Measurements from ENCODE around the gene POLR3F. TPM values are rescaled to one million over a fixed set of nuclear protein-coding genes. Genes with fewer than 3 reads are reported as not detected.

The POLR3F gene
- total RNA-seq, 1 experiment from 2014 or later = 15.7 TPM

- no peak overlapping the region for H3K4me3 ChIP-seq (ENCODE audit: low read depth, low read length)
- no peaks in the 10 kb centered on the region for H3K27me3 ChIP-seq (replicated peaks; ENCODE audit: control insufficient read depth, insufficient read depth, low read length)
- ChIA-PET POLR2A (no interaction called here), CTCF (no interaction called here)
- DNase-seq = no peak
- no peaks in the 10 kb centered on the region for H3K4me1 Mint-ChIP-seq (ENCODE audit: low read depth, unreplicated experiment)
- intact Hi-C loops (cut with micrococcal nuclease; ENCODE audit: unreplicated experiment) = no loop called here
- no peaks in the 10 kb centered on the region for H3K9me3 Mint-ChIP-seq (ENCODE audit: unreplicated experiment)
- no TSS peak for BruUV-seq (replicated peaks)
- 0 out of 2 replicates have a peak, but pooled peaks cover 1% of the 10 kb centered on the region for H3K36me3 ChIP-seq (ENCODE audit: control insufficient read depth, insufficient read depth, low read length)
- no peak for TF ChIP-seq CTCF (IDR thresholded peaks at IDR 0.05; ENCODE audit: insufficient read depth in 1 of 2, low read depth in 1 of 2, low read length in 1 of 2, severe bottlenecking in 1 of 2, unreplicated experiment in 1 of 2)
- no peak overlapping the region for H3K27ac Mint-ChIP-seq (ENCODE audit: unreplicated experiment)
- H3K4me1 ChIP-seq = no peaks in the 10 kb centered on the region
- H3K36me3 Mint-ChIP-seq (ENCODE audit: insufficient read depth, unreplicated experiment) = peaks cover 86% of the 10 kb centered on the region
- H3K27me3 Mint-ChIP-seq (ENCODE audit: insufficient read depth, unreplicated experiment) = no peaks in the 10 kb centered on the region
- H3K4me3 Mint-ChIP-seq (ENCODE audit: unreplicated experiment) = no peak overlapping the region
- H3K9me3 ChIP-seq = no peaks in the 10 kb centered on the region
Observed at GRCh38 chr20:18533491-18533890, 66.3 kb downstream of the POLR3F start.

DNA sequence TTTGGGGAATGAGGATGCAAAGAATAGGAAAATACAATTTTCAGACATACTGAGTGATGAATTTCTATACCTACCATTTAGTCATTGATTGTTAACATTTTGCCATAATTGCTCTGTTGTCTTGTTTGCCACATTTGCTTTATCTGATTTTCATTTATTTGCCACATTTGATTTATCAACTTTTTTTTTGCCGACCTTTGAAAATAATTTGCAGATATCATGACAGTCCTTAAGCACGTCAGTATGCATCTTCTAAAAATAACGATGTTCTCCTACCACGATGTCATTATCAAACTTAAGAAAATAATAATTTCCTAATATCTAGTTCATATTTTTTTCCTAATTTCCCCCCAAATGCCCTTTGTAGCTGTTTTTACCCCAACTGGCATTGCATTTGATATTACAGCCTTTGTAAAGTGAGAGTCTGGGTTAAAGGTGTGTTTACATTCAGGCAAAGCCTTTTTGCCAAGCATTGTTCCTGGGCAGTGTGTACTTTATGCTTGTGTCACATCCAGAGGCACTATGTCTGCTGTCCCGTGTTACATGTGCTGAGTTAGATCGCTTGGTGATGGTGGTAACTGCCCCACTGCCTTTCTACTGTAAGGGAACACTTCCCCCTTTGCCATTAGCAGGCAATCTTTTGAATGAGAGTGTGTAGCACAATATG, 66.9 kb downstream of the POLR3F start:
- no peaks in the 10 kb centered on the region for H3K9me3 Mint-ChIP-seq (ENCODE audit: unreplicated experiment)
- no peaks in the 10 kb centered on the region for H3K4me1 ChIP-seq
- no peak overlapping the region for H3K27ac Mint-ChIP-seq (ENCODE audit: unreplicated experiment)
- peaks cover 83% of the 10 kb centered on the region for H3K36me3 Mint-ChIP-seq (ENCODE audit: insufficient read depth, unreplicated experiment)
- TF ChIP-seq CTCF (IDR thresholded peaks at IDR 0.05; ENCODE audit: insufficient read depth in 1 of 2, low read depth in 1 of 2, low read length in 1 of 2, severe bottlenecking in 1 of 2, unreplicated experiment in 1 of 2) = no peak
- POLR2A ChIA-PET = no interaction called here
- H3K27me3 ChIP-seq (replicated peaks; ENCODE audit: control insufficient read depth, insufficient read depth, low read length) = no peaks in the 10 kb centered on the region
- H3K4me3 ChIP-seq (ENCODE audit: low read depth, low read length) = no peak overlapping the region
- BruUV-seq (replicated peaks) = no TSS peak
- H3K36me3 ChIP-seq (ENCODE audit: control insufficient read depth, insufficient read depth, low read length) = 0 out of 2 replicates have a peak, but pooled peaks cover under 1% of the 10 kb centered on the region
- no peaks in the 10 kb centered on the region for H3K27me3 Mint-ChIP-seq (ENCODE audit: insufficient read depth, unreplicated experiment)
- DNase-seq = no peak
- CTCF ChIA-PET = no interaction called here
- no peak overlapping the region for H3K4me3 Mint-ChIP-seq (ENCODE audit: unreplicated experiment)
- intact Hi-C loops (cut with micrococcal nuclease; ENCODE audit: unreplicated experiment) = no loop called here
- no peaks in the 10 kb centered on the region for H3K4me1 Mint-ChIP-seq (ENCODE audit: low read depth, unreplicated experiment)
- H3K9me3 ChIP-seq = no peaks in the 10 kb centered on the region

Small RNA genes within 50 kb of the gene (microRNA-seq; reads per million reads assigned to microRNA genes)
- 1.5 reads per million for gene MIR3192

Other genes starting within 250 kb of the POLR3F start
- gene ZNF133, start 178.9 kb upstream of the POLR3F start, total RNA-seq (2022) = 14.8 and 17.4 TPM in 2 replicates
- gene DZANK1, start 360 bp upstream of the POLR3F start, total RNA-seq (2022) = 8.6 and 9.6 TPM in 2 replicates
- 28.3 and 34.7 TPM in 2 replicates for gene RBBP9, start 29.8 kb downstream of the POLR3F start, total RNA-seq (2022)
- gene SEC23B, start 40.5 kb downstream of the POLR3F start, total RNA-seq (2022) = 84.1 and 85.3 TPM in 2 replicates
- gene SMIM26, start 100.0 kb downstream of the POLR3F start, total RNA-seq (2022) = 96.2 and 99.3 TPM in 2 replicates
- gene DTD1, start 120.7 kb downstream of the POLR3F start, total RNA-seq (2022) = 90.0 and 109 TPM in 2 replicates

Measured in Caco-2 (cell line).